IgD-negative memory B cell (primary cell): ENCODE measurements around the gene TTLL11. TPM values are rescaled to one million over a fixed set of nuclear protein-coding genes. Genes with fewer than 3 reads are reported as not detected.

Experiments
- H3K27ac Mint-ChIP-seq, 3 donors: one replicate each; pipeline ENCODE4 v1.8.0; 2020 to 2022; ENCODE audit warnings: mild to moderate bottlenecking in 3 of 3, mixed read lengths in 3 of 3, moderate library complexity in 1 of 3
- H3K27me3 Mint-ChIP-seq: one replicate; pipeline ENCODE4 v1.8.0; 2021; ENCODE audit warnings: mixed read lengths
- H3K36me3 Mint-ChIP-seq: one replicate; pipeline ENCODE4 v1.8.0; 2020; ENCODE audit warnings: mild to moderate bottlenecking, mixed read lengths
- H3K4me1 Mint-ChIP-seq, 3 donors: one replicate each; pipeline ENCODE4 v1.8.0; 2020 to 2022; ENCODE audit warnings: mixed read lengths in 3 of 3, mild to moderate bottlenecking in 1 of 3
- H3K4me3 Mint-ChIP-seq, 4 donors: one replicate each; pipeline ENCODE4 v1.8.0; 2020 to 2022; ENCODE audit warnings: mild to moderate bottlenecking in 4 of 4, mixed read lengths in 4 of 4, moderate library complexity in 3 of 4
- H3K9me3 Mint-ChIP-seq, 3 donors: one replicate each; pipeline ENCODE4 v1.8.0; 2020 to 2021; ENCODE audit warnings: mixed read lengths in 3 of 3, mild to moderate bottlenecking in 1 of 3
- polyA plus RNA-seq: library from polyadenylated mRNA; unstranded; fragments of 300-500 nt; fragmentation: Illumina TruSeq; gene quantifications from one replicate; pipeline ENCODE4 v1.2.3, GENCODE V29; 2021

TTLL11 gene
- polyA plus RNA-seq, 1 donor from 2014 or later, result 6.0 TPM

GRCh38 chr9:122106576-122106975 lies 13.5 kb upstream of the TTLL11 start:
- no peaks in the 10 kb centered on the region for H3K27me3 Mint-ChIP-seq
- H3K36me3 Mint-ChIP-seq, result no peaks in the 10 kb centered on the region
- H3K4me1 Mint-ChIP-seq, result no peaks in the 10 kb centered on the region
- H3K4me3 Mint-ChIP-seq, result peak overlapping the region in 1 of 4 donors; percentile 29
- H3K9me3 Mint-ChIP-seq, result peaks cover 3 to 7% (median 7%) of the 10 kb centered on the region in 3 donors
- H3K27ac Mint-ChIP-seq, result no peak overlapping the region

DNA sequence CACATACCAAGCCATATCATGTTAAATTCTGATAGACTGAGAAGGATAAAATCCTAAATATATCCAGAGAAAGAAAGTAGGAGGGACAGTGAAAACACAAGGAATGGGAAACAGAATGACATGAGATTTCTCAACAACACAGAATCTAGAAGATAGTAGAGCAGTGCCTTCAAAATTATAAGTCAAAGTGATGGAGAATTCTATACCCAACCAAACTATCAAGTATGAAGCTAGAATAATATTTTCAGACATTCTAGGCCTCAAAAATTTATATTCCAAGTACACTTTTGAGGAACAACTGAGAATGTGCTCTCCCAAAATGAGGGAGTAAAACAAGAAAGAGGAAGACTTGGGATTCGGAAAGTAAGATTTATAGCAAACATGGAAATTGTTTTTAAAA lies 10.9 kb upstream of the TTLL11 start:
- H3K27me3 Mint-ChIP-seq, result peaks cover 7% of the 10 kb centered on the region
- no peak overlapping the region for H3K27ac Mint-ChIP-seq
- H3K9me3 Mint-ChIP-seq, result peaks cover 3 to 7% (median 7%) of the 10 kb centered on the region in 3 donors
- H3K36me3 Mint-ChIP-seq, result no peaks in the 10 kb centered on the region
- peaks cover 2 to 5% (median 5%) of the 10 kb centered on the region in 3 donors for H3K4me1 Mint-ChIP-seq
- H3K4me3 Mint-ChIP-seq, result no peak overlapping the region

GRCh38 chr9:122102156-122102555 lies 9.0 kb upstream of the TTLL11 start:
- Mint-ChIP-seq H3K27ac (no peak overlapping the region), H3K36me3 (no peaks in the 10 kb centered on the region), H3K4me1 (peaks cover 2 to 5% (median 5%) of the 10 kb centered on the region in 3 donors), H3K27me3 (peaks cover 7% of the 10 kb centered on the region), H3K9me3 (peaks cover 3 to 7% (median 7%) of the 10 kb centered on the region in 3 donors), H3K4me3 (no peak overlapping the region)

DNA sequence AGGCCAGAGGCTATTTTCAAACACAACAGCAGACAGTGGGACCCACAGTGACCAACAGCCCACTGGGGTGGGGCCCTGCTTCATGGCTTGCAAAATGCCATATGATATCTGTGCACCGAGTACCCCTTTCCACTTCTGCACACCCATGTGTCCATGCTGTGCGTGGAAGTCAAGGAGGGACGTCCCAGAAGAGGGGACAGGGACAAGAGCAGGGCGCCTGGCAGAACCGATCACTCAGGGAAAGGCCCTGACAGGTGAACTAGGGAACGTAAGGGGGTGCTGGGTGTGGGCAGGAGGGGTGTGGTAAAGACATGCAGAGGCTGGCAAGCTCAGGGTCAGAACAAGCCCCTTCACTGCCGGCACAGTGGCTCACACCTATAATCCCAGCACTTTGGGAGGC lies 7.6 kb upstream of the TTLL11 start:
- Mint-ChIP-seq H3K36me3 (no peaks in the 10 kb centered on the region), H3K4me3 (no peak overlapping the region), H3K9me3 (peaks cover 3 to 7% (median 7%) of the 10 kb centered on the region in 3 donors), H3K27me3 (peaks cover 11% of the 10 kb centered on the region), H3K27ac (peak overlapping the region in 1 of 3 donors; percentile 53), H3K4me1 (peaks cover 2 to 5% (median 5%) of the 10 kb centered on the region in 3 donors)

- Mint-ChIP-seq H3K27ac (no peak overlapping the region), H3K4me3 (peak overlapping the region; percentile 5 to 78 (median 50)), H3K9me3 (peaks cover 3 to 7% (median 7%) of the 10 kb centered on the region in 3 donors), H3K36me3 (no peaks in the 10 kb centered on the region), H3K4me1 (peaks cover 5 to 14% (median 12%) of the 10 kb centered on the region in 3 donors), H3K27me3 (peaks cover 13% of the 10 kb centered on the region)
Measured at GRCh38 chr9:122099271-122099869, 6.3 kb upstream of the TTLL11 start.

- H3K27me3 Mint-ChIP-seq, result peaks cover 13% of the 10 kb centered on the region
Measured at GRCh38 chr9:122097679-122098315, 4.7 kb upstream of the TTLL11 start.

DNA sequence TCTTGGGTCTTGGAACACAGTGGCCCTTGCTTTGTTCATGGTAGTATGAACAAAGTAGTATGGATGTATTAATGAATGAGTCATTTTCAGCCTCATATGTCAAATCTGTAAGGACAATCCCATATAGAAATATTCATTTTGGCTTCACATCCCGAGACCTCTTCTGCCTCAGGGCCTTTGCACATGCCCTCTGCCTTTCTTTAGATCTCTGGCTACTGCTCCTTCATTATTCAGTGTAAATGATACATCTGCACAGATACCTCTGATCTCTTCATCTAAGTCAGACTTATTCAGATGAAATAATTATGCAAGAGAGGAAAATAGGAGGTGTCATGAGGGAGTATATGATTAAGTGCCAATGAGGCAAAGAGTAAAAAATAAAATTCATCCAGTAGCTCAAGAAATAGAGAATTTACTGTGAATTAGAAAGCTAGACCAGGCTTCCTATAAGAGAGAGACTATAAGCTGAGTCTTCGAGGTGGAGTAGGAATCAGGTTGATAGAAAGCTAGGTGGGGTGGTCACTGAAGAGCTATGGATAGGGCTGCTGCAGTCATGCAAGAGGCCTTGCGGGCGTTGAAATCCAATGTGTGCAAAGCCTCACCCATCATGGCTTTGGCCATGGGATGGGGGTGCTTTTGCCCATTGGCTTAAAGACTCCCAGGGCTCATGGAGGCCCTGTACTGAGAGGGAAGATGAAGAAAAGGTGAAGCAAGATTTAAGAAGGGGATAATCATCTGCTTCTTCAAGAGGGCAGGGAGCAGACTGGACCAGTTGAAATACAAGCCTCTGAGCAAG lies 3.7 kb upstream of the TTLL11 start:
- Mint-ChIP-seq H3K4me3 (peak overlapping the region in 1 of 4 donors; percentile 30), H3K27ac (peak overlapping the region in 1 of 3 donors; percentile 8), H3K4me1 (peaks cover 12 to 23% (median 20%) of the 10 kb centered on the region in 3 donors), H3K9me3 (no peaks in the 10 kb centered on the region), H3K27me3 (peaks cover 13% of the 10 kb centered on the region), H3K36me3 (no peaks in the 10 kb centered on the region)

More at GRCh38 chr9:122097679-122098315, 4.7 kb upstream of the TTLL11 start:
- H3K9me3 Mint-ChIP-seq, result peaks cover 0 to 2% (median 0%) of the 10 kb centered on the region in 3 donors
- no peak overlapping the region for H3K4me3 Mint-ChIP-seq
- no peaks in the 10 kb centered on the region for H3K36me3 Mint-ChIP-seq
- H3K4me1 Mint-ChIP-seq, result peaks cover 8 to 18% (median 15%) of the 10 kb centered on the region in 3 donors
- H3K27ac Mint-ChIP-seq, result no peak overlapping the region

GRCh38 chr9:122095010-122095767 lies 2.1 kb upstream of the TTLL11 start:
- peaks cover 9% of the 10 kb centered on the region for H3K27me3 Mint-ChIP-seq
- no peaks in the 10 kb centered on the region for H3K36me3 Mint-ChIP-seq
- no peaks in the 10 kb centered on the region for H3K9me3 Mint-ChIP-seq
- peaks cover 14 to 33% (median 33%) of the 10 kb centered on the region in 3 donors for H3K4me1 Mint-ChIP-seq
- H3K27ac Mint-ChIP-seq, result peak overlapping the region in 2 of 3 donors; percentile 61 to 71
- peak overlapping the region; percentile 9 to 84 (median 68) for H3K4me3 Mint-ChIP-seq

DNA sequence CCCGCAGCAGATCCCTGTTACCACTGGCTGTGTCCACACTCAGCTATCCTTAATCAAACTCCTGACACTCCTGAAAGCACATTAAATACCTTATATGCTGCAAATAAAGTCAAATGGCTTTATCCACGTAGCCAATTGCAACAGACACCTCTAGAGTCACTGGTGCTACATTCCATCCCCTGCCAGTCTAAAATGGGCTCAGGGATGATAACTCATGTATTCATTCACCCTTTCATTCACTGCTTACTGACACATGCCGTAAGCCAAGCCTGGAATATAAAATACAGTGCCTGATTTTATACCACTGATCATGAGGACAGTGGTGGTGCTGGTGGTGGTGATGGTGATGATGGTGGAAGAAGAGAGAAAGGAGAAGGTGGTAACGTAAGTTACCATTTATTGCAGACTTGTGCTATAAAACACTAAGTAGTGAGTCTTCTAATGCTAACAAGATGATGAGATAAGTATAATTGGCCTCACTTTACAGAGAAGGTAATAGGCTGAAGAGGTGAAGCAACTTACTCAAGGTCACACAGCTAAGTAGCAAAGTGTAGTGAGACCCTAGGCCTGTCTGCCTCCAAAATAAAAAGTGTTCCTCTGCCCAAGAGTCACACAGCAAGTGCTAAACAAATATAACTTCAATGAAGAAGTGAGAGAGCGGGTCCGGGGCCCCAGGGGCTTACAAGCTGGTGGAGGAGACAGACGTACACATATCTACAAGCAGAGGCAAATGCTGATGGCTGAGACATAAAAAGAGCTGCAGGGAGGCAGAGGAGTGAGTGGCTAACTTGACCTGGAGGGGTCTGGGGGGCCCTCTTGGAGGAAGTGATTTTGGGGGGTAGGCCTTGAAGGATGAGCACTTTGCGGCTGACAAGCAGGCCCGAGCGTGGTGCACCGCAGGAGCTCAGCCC lies 1.2 kb downstream of the TTLL11 start:
- H3K9me3 Mint-ChIP-seq, result no peaks in the 10 kb centered on the region
- H3K27ac Mint-ChIP-seq, result peak overlapping the region; percentile 8 to 91 (median 76)
- no peaks in the 10 kb centered on the region for H3K36me3 Mint-ChIP-seq
- peaks cover 4% of the 10 kb centered on the region for H3K27me3 Mint-ChIP-seq
- H3K4me3 Mint-ChIP-seq, result peak overlapping the region; percentile 83 to 97 (median 93)
- H3K4me1 Mint-ChIP-seq, result peaks cover 18 to 37% (median 32%) of the 10 kb centered on the region in 3 donors

GRCh38 chr9:122090981-122091380 lies 2.1 kb downstream of the TTLL11 start:
- Mint-ChIP-seq H3K36me3 (peaks cover 4% of the 10 kb centered on the region), H3K4me3 (peak overlapping the region in 3 of 4 donors; percentile 28 to 94 (median 92)), H3K27ac (no peak overlapping the region), H3K9me3 (no peaks in the 10 kb centered on the region), H3K4me1 (peaks cover 20 to 37% (median 32%) of the 10 kb centered on the region in 3 donors), H3K27me3 (peaks cover 2% of the 10 kb centered on the region)

- peaks cover 4% of the 10 kb centered on the region for H3K36me3 Mint-ChIP-seq
- H3K27ac Mint-ChIP-seq, result no peak overlapping the region
Measured at GRCh38 chr9:122090287-122090883, 2.7 kb downstream of the TTLL11 start.

GRCh38 chr9:122088880-122089706 lies 4.0 kb downstream of the TTLL11 start:
- Mint-ChIP-seq H3K4me3 (peak overlapping the region in 1 of 4 donors; percentile 36), H3K4me1 (peaks cover 17 to 32% (median 25%) of the 10 kb centered on the region in 3 donors), H3K9me3 (no peaks in the 10 kb centered on the region), H3K36me3 (peaks cover 4% of the 10 kb centered on the region), H3K27ac (no peak overlapping the region), H3K27me3 (no peaks in the 10 kb centered on the region)

More at GRCh38 chr9:122090287-122090883, 2.7 kb downstream of the TTLL11 start:
- H3K4me3 Mint-ChIP-seq, result peak overlapping the region in 3 of 4 donors; percentile 39 to 94 (median 58)
- H3K9me3 Mint-ChIP-seq, result no peaks in the 10 kb centered on the region
- H3K4me1 Mint-ChIP-seq, result peaks cover 20 to 37% (median 32%) of the 10 kb centered on the region in 3 donors
- H3K27me3 Mint-ChIP-seq, result peaks cover 2% of the 10 kb centered on the region
